HG03039 (cell line): ENCODE results near the gene FBN2.
"Not testable (repeated sequence)": the region's sequence is repeated elsewhere in the genome, so short reads cannot be mapped to it uniquely, and the experiment has no call there.

Experiments
- ATAC-seq: cut with Tn5 transposase; IDR thresholded peaks from one replicate; pipeline ENCODE4 v1.9.1; 2021; ENCODE audit warnings: mild to moderate bottlenecking, moderate library complexity; ENCODE audit not compliant: unreplicated experiment

Gene FBN2

GRCh38 chr5:128427921-128428320, 110.1 kb downstream of the FBN2 start:
- no peak for ATAC-seq

DNA sequence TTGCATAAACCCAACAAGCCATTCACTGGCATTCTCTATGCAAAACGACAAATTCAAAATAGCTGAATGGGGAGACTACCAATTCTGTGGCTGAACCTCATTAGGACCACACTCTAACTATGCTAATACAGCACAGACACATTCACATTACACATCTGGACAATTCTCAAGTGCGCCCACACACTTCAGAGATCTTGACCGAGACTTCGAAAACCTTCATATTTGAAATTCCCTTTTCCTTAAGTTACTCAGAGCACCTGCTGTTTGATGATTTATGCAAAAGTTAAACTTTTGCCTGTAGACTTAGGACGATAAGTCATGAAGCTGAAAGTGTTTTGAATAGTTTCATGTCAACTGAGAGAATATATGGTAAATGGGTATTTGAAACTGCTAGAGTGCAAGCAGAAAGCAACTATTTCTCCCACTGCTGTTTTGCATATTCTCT, 111.9 kb downstream of the FBN2 start:
- peak; percentile 96 for ATAC-seq

DNA sequence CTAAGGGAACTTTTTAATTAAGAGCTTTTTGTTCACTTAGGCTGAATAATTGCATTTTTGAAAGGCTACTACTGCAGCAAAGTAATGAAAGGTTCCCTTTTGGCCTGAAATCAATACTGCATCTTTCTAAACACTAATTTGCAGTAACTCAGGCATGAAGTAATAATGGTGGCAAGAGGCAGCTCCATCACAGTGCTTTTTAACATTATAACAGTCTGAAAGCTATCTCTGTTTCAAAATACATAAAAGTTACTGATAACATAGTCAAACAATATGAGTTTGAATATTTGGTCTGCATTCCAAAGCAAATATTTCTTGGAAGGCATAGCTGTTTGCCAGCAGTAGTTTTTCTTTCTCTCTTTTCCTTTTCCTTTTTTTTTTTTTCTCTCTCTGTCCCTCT, 113.4 kb downstream of the FBN2 start:
- ATAC-seq: no peak

- ATAC-seq: no peak
These were observed 115.4 kb downstream of the FBN2 start for GRCh38 chr5:128422612-128423011.

GRCh38 chr5:128414469-128414868, 123.6 kb downstream of the FBN2 start:
- no peak for ATAC-seq

DNA sequence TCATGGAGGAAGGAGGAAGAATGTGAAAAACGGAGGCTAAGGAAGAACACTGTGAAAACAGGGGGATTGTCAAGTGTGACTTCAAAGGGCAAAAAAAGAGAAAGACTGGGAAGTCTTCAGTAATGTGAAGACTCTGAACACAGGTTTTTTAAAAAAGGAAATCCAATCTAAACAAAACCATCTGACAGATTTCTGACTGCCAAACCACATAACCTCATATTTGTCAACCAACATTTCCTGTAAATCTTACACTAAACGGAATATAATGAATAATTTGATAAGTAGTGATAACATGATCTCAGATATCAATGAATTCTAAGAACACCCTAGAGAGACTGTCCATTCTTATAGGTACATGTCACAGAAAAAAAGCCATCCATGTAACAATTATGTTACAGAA, 124.7 kb downstream of the FBN2 start:
- no peak for ATAC-seq

- ATAC-seq: no peak
These were observed 125.7 kb downstream of the FBN2 start for GRCh38 chr5:128412145-128412930.

GRCh38 chr5:128409166-128409800, 128.8 kb downstream of the FBN2 start:
- no peak for ATAC-seq

DNA sequence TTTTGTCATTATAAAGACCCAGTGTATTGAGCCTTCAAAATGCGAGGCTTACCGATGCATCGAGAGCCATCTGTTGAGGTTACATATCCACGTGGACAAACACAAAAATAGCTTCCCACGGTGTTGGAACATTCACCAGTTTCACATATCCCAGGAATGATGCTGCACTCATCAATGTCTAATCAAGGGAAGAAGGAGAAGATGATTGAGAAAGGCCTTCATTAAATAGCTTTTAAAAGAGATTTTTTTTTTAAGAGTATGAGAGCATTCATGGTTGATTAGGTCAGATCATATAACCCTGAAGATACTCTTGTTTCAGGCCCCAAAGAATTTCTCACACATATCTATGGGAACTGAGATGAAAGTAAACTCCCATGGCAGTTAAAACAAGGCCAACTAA, 129.4 kb downstream of the FBN2 start:
- ATAC-seq: no peak

DNA sequence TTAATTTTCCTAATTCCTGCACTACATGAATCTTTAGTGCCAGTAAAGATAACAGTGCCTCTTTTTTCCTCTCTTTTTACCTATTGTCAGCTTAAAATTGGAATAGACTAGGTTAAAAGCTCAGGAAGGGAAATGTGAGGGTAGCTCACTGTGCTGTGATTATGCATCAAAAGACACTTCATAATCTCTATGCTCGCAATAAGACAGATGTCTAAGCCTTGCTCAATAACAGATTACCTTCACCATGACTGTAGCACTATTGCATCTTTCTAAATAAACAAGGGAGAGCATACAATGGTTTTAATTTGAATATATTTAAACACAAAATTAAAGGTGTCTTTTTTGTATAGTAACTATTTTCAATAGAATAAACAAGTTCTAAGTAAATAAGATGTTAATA, 130.1 kb downstream of the FBN2 start:
- ATAC-seq: no peak

DNA sequence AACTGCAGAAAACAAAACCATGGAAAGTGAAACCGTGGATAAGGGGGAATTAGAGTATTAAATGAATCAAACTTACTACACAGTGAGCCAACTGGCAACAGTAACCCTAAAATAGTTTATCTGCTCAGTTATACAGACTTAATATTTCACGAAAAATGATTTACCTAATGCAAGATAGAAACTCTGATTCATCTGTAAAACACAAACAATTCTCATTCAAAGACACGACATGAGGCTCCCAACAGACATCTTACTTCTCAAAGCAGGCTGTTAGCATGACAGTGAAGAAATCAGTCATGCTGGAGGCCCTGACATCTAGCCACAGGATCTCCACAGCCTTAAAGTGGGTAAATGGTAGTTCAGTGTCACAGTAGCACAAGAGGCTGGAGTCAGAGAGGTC, 131.2 kb downstream of the FBN2 start:
- no peak for ATAC-seq

- ATAC-seq: no peak
These were observed 132.9 kb downstream of the FBN2 start for GRCh38 chr5:128405159-128405558.

GRCh38 chr5:128403333-128403732, 134.7 kb downstream of the FBN2 start:
- ATAC-seq: no peak

DNA sequence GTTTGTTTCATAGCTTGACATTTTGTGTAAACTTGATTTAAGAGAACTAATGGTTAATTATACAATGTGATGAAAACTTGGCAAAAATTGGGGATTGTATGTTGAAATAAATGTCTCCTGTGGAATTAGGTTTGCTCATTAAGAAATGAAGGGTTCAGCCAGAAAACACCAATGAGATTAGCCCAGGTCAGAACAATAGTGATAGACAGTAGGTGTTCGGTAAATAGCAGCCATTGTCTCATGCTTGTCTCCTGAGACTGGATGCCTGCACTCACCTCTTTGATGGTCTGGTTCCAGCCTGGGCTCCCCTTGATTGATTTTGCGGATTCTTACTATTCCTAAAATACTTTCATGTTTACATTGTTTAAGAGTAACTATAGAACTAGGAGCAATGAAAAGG, 135.5 kb downstream of the FBN2 start:
- no peak for ATAC-seq

- ATAC-seq: not testable (repeated sequence)
These were observed 137.3 kb downstream of the FBN2 start for GRCh38 chr5:128400766-128401165.

GRCh38 chr5:128399111-128399510, 138.9 kb downstream of the FBN2 start:
- ATAC-seq: no peak

DNA sequence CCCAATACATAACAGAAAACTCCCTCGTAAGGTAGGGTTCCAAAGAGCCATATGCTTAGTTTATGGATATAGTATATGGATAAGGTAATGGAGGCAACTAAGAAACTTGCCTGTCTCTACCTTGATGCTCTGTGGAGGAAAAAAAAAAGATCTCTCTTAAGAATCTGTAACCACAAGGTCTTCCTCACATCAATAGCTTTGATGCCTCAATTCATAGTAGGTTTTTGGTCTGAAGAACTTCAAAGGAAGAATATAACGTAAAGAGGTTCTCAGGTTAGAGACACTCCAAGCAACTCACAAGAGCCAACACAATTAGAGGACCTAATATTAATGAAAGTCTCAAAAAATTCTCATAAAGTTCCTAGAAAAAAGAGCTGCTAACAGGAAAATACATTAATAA, 140.2 kb downstream of the FBN2 start:
- ATAC-seq: no peak

- no peak for ATAC-seq
These were observed 143.0 kb downstream of the FBN2 start for GRCh38 chr5:128395073-128395472.

- no peak for ATAC-seq
These were observed 154.0 kb downstream of the FBN2 start for GRCh38 chr5:128384068-128384467.

- no peak for ATAC-seq
These were observed 157.7 kb downstream of the FBN2 start for GRCh38 chr5:128380337-128380736.

DNA sequence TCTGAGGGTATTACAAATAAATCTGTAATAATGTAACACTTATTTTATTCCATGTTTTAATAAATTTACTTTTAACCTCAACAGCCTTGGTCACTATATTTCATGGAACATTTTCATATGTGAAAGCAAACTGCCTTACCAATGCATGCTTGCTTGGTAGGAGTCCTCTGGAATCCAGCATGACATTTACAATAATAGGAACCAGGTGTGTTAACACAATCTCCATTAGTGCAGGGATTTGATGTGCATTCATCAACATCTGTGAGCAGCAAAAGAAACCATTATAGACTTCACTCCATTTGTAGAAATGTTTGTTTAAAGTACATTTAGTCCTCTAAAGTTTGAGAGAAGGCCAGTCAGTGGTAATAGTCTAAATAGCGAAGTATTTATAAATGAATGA, 159.4 kb downstream of the FBN2 start:
- no peak for ATAC-seq

- no peak for ATAC-seq
These were observed 159.8 kb downstream of the FBN2 start for GRCh38 chr5:128378196-128378595.

- ATAC-seq: no peak
These were observed 161.5 kb downstream of the FBN2 start for GRCh38 chr5:128376577-128376976.
